GM18499 (cell line): ENCODE data around the gene MAPK11.

Experiments
- ATAC-seq: cut with Tn5 transposase; IDR thresholded peaks from one replicate; pipeline ENCODE4 v1.9.1; 2021; ENCODE audit warnings: moderate number of reproducible peaks; ENCODE audit not compliant: insufficient read depth, unreplicated experiment

MAPK11 gene

GRCh38 chr22:50216684-50217520 is 53.3 kb downstream of the MAPK11 start:
- no peak for ATAC-seq

- no peak for ATAC-seq
These were observed 54.0 kb downstream of the MAPK11 start for GRCh38 chr22:50216055-50216683.

- no peak for ATAC-seq
These were observed 54.7 kb downstream of the MAPK11 start for GRCh38 chr22:50215297-50216054.
